AG10803 (cell line): Measurements from ENCODE around the gene SLCO2A1.

ENCODE experiments used
- DNase-seq: peaks from one replicate; pipeline ENCODE4 v3.0.0; 2010; ENCODE audit warnings: low read depth
- H3K4me3 ChIP-seq: 2 replicates; pipeline ENCODE4 v1.5.1; 2011; ENCODE audit warnings: mild to moderate bottlenecking, low read length, control low read depth
- CTCF ChIP-seq: conservative IDR thresholded peaks from 2 replicates; pipeline ENCODE4 v1.5.1; 2011; ENCODE audit warnings: mild to moderate bottlenecking, low read length, control low read depth, inconsistent platforms

The SLCO2A1 gene

GRCh38 chr3:133880886-133881455 lies 148.8 kb downstream of the SLCO2A1 start:
- no peak for TF ChIP-seq CTCF
- no peak for DNase-seq
- H3K4me3 ChIP-seq = no peak overlapping the region

- no peak overlapping the region for H3K4me3 ChIP-seq
- DNase-seq = no peak
- TF ChIP-seq CTCF = no peak
Observed at GRCh38 chr3:133880287-133880686, 149.4 kb downstream of the SLCO2A1 start.

GRCh38 chr3:133878518-133878917 lies 151.2 kb downstream of the SLCO2A1 start:
- no peak for TF ChIP-seq CTCF
- no peak for DNase-seq
- no peak overlapping the region for H3K4me3 ChIP-seq
